ENCODE data around the gene SNX9.
"Not testable (repeated sequence)": the region's sequence is repeated elsewhere in the genome, so short reads cannot be mapped to it uniquely, and the experiment has no call there.

SNX9 gene

GRCh38 chr6:157795841-157796240, 27.2 kb upstream of the SNX9 start:
- H3K4me1 ChIP-seq (ENCODE audit: control insufficient read depth, low read depth, low read length): no peaks in the 10 kb centered on the region
- H2BK120ac ChIP-seq (ENCODE audit: low read depth, low read length): no peak overlapping the region
- H4K8ac ChIP-seq (ENCODE audit: low read depth, low read length): no peak overlapping the region
- WGBS (ENCODE audit: extremely low coverage, insufficient coverage, low lambda C conversion rate): no CpG with 5 or more reads among the region's 6 CpGs
- H2AK5ac ChIP-seq (ENCODE audit: low read length): no peak overlapping the region
- H3K79me2 ChIP-seq (ENCODE audit: control insufficient read depth, insufficient read depth, low read length): no peaks in the 10 kb centered on the region
- no peak overlapping the region for H4K5ac ChIP-seq (ENCODE audit: low read length)
- no peaks in the 10 kb centered on the region for H3K79me1 ChIP-seq (ENCODE audit: low read length)
- H3K4me3 ChIP-seq (ENCODE audit: low read length): no peak overlapping the region
- no peak for DNase-seq
- H3K23ac ChIP-seq (ENCODE audit: low read length): no peak overlapping the region
- H3K4me2 ChIP-seq (ENCODE audit: low read length): no peak overlapping the region
- H3K9ac ChIP-seq (ENCODE audit: low read length): no peak overlapping the region
- H2BK15ac ChIP-seq (replicated peaks; ENCODE audit: low read depth): no peak overlapping the region
- no peaks in the 10 kb centered on the region for H3K27me3 ChIP-seq (ENCODE audit: insufficient read depth, low read length, poor library complexity)
- H2BK5ac ChIP-seq (ENCODE audit: low read length): no peak overlapping the region
- no peaks in the 10 kb centered on the region for H3K36me3 ChIP-seq (ENCODE audit: control insufficient read depth, insufficient read depth, low read length)
- no peak overlapping the region for H3K4ac ChIP-seq (ENCODE audit: low read depth, low read length)
- H3K18ac ChIP-seq (ENCODE audit: low read length): no peak overlapping the region
- H3K56ac ChIP-seq (ENCODE audit: low read length): no peak overlapping the region
- H3K27ac ChIP-seq (ENCODE audit: low read depth, low read length): no peak overlapping the region

DNA sequence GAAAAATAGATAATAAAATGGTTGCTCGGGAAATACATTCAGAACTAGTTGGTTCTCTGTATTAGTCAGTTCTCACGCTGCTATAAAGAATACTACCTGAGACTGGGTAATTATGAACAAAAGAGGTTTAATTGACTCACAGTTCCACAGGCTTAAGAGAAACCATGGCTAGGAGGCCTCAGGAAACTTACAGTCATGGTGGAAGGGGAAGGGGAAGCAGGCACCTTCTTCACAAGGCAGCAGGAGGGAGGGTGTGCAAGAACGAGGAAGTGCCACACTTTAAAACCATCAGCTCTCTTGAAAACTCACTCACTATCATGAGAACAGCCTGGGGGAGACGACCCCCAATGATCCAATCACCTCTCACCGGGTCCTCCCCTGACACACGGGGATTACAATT, 24.2 kb upstream of the SNX9 start:
- Histone ChIP-seq H3K4me2 (ENCODE audit: low read length) (no peak overlapping the region), H2BK5ac (ENCODE audit: low read length) (no peak overlapping the region), H3K79me2 (ENCODE audit: control insufficient read depth, insufficient read depth, low read length) (no peaks in the 10 kb centered on the region), H3K36me3 (ENCODE audit: control insufficient read depth, insufficient read depth, low read length) (no peaks in the 10 kb centered on the region), H2BK15ac (replicated peaks; ENCODE audit: low read depth) (no peak overlapping the region), H3K18ac (ENCODE audit: low read length) (no peak overlapping the region), H4K5ac (ENCODE audit: low read length) (no peak overlapping the region), H3K27ac (ENCODE audit: low read depth, low read length) (no peak overlapping the region), H3K4me3 (ENCODE audit: low read length) (no peak overlapping the region), H2BK120ac (ENCODE audit: low read depth, low read length) (no peak overlapping the region), H4K8ac (ENCODE audit: low read depth, low read length) (no peak overlapping the region), H3K23ac (ENCODE audit: low read length) (no peak overlapping the region), H2AK5ac (ENCODE audit: low read length) (no peak overlapping the region), H3K4ac (ENCODE audit: low read depth, low read length) (no peak overlapping the region), H3K4me1 (ENCODE audit: control insufficient read depth, low read depth, low read length) (no peaks in the 10 kb centered on the region), H3K27me3 (ENCODE audit: insufficient read depth, low read length, poor library complexity) (no peaks in the 10 kb centered on the region), H3K9ac (ENCODE audit: low read length) (no peak overlapping the region), H3K79me1 (ENCODE audit: low read length) (no peaks in the 10 kb centered on the region), H3K56ac (ENCODE audit: low read length) (no peak overlapping the region)
- no CpG with 5 or more reads among the region's 6 CpGs for WGBS (ENCODE audit: extremely low coverage, insufficient coverage, low lambda C conversion rate)
- DNase-seq: no peak

GRCh38 chr6:157799561-157799960, 23.5 kb upstream of the SNX9 start:
- not testable (repeated sequence) for H3K4me2 ChIP-seq (ENCODE audit: low read length); H3K27ac ChIP-seq (ENCODE audit: low read depth, low read length); H4K5ac ChIP-seq (ENCODE audit: low read length); H3K27me3 ChIP-seq (ENCODE audit: insufficient read depth, low read length, poor library complexity); H3K79me2 ChIP-seq (ENCODE audit: control insufficient read depth, insufficient read depth, low read length); H3K4ac ChIP-seq (ENCODE audit: low read depth, low read length); H4K8ac ChIP-seq (ENCODE audit: low read depth, low read length); DNase-seq; H3K56ac ChIP-seq (ENCODE audit: low read length); H2BK120ac ChIP-seq (ENCODE audit: low read depth, low read length); H3K4me3 ChIP-seq (ENCODE audit: low read length); H3K18ac ChIP-seq (ENCODE audit: low read length); H3K79me1 ChIP-seq (ENCODE audit: low read length); H3K36me3 ChIP-seq (ENCODE audit: control insufficient read depth, insufficient read depth, low read length); H2AK5ac ChIP-seq (ENCODE audit: low read length); H2BK5ac ChIP-seq (ENCODE audit: low read length); H3K9ac ChIP-seq (ENCODE audit: low read length); H2BK15ac ChIP-seq (replicated peaks; ENCODE audit: low read depth); H3K23ac ChIP-seq (ENCODE audit: low read length); H3K4me1 ChIP-seq (ENCODE audit: control insufficient read depth, low read depth, low read length)
- no CpG with 5 or more reads among the region's 3 CpGs for WGBS (ENCODE audit: extremely low coverage, insufficient coverage, low lambda C conversion rate)

DNA sequence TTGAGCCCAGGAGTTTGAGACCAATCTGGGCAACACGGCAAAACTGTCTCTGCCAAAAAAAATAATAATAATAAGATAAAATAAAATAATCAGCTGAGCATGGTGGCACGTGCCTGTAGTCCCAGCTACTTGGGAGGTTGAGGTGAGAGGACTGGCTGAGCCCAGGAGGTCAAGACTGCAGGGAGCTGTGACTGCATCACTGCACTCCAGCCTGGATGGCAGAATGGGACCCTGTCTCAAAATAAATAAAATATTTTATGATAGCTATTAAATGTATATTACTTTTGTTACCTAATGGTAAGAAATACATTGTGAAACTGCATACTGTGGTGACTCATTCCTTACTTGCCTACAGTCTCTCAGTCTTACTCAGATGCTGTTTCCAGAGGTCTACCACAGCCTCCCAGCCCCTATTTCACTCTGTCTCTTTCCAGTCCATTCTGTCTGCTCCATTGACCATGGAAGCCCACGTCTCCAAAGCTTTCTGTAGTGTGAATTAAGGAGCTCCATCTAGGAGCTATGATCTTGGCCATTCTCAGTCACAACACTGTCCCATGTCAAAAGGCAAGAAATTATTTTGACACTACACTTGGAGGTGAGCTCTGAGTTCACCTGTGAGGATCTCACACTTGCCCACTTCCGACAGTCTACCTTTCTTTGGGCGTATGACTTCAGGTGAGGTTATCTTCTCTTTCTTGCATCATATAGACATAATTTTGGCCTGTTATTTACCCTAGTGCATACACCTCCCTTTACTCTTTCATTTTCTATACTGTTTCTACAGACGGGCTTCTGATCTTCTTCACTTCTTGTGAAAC, 22.4 kb upstream of the SNX9 start:
- no peak overlapping the region for H3K56ac ChIP-seq (ENCODE audit: low read length)
- no CpG with 5 or more reads among the region's 6 CpGs for WGBS (ENCODE audit: extremely low coverage, insufficient coverage, low lambda C conversion rate)

DNA sequence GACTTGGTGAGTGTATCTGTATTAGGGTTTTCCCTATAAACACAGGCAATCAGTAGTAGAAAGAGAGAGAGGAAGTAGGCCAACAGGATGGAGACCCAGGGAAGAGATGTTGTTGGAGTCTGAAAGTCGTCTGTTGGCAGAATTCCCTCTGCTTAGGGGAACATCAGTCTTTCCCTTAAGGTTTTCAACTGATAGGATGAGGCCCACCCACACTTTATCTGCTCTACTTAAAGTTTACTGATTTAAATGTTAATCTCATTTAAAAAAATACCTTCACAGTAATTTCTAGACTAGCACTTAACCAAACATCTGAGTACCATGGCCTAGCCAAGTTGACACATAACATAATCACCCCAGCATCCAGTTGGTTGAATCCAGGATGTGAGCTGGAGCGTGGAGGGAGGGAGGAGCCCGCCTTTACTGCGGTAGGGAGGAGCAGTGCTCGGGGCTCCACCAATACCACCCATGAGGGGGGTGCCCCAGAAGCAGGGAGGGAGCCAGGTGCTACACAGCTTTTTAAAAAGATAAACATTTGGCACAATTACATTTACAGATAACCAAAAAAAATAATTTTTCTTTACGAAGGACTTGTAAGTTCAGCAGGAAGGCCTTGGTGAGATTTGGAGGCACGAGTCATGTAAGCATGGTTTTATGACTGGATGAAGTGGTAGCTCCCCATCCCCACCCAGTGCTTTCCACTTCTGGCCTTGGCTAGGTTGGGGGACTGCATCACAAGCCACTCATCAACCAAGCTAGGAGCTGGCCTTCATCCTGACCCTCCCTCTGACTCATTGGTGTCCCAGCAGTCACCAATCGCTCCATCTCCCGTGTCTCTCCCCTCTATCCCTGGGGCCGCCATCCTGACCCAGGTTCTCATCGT, 18.4 kb upstream of the SNX9 start:
- no CpG with 5 or more reads among the region's 11 CpGs for WGBS (ENCODE audit: extremely low coverage, insufficient coverage, low lambda C conversion rate)
- no peaks in the 10 kb centered on the region for H3K79me2 ChIP-seq (ENCODE audit: control insufficient read depth, insufficient read depth, low read length)
- H3K27ac ChIP-seq (ENCODE audit: low read depth, low read length): no peak overlapping the region
- no peak overlapping the region for H2AK5ac ChIP-seq (ENCODE audit: low read length)
- no peak overlapping the region for H3K23ac ChIP-seq (ENCODE audit: low read length)
- H2BK120ac ChIP-seq (ENCODE audit: low read depth, low read length): no peak overlapping the region
- no peak overlapping the region for H3K56ac ChIP-seq (ENCODE audit: low read length)
- no peak overlapping the region for H3K4me2 ChIP-seq (ENCODE audit: low read length)
- H3K18ac ChIP-seq (ENCODE audit: low read length): no peak overlapping the region
- H2BK5ac ChIP-seq (ENCODE audit: low read length): no peak overlapping the region
- H3K36me3 ChIP-seq (ENCODE audit: control insufficient read depth, insufficient read depth, low read length): no peaks in the 10 kb centered on the region
- H4K8ac ChIP-seq (ENCODE audit: low read depth, low read length): no peak overlapping the region
- H3K79me1 ChIP-seq (ENCODE audit: low read length): no peaks in the 10 kb centered on the region
- H3K4ac ChIP-seq (ENCODE audit: low read depth, low read length): no peak overlapping the region
- no peak overlapping the region for H3K9ac ChIP-seq (ENCODE audit: low read length)
- no peak overlapping the region for H4K5ac ChIP-seq (ENCODE audit: low read length)
- no peaks in the 10 kb centered on the region for H3K27me3 ChIP-seq (ENCODE audit: insufficient read depth, low read length, poor library complexity)
- DNase-seq: no peak
- no peaks in the 10 kb centered on the region for H3K4me1 ChIP-seq (ENCODE audit: control insufficient read depth, low read depth, low read length)
- no peak overlapping the region for H2BK15ac ChIP-seq (replicated peaks; ENCODE audit: low read depth)
- H3K4me3 ChIP-seq (ENCODE audit: low read length): no peak overlapping the region

More for the DNA sequence above, 22.4 kb upstream of the SNX9 start:
- H3K4me2 ChIP-seq (ENCODE audit: low read length): no peak overlapping the region
- H3K36me3 ChIP-seq (ENCODE audit: control insufficient read depth, insufficient read depth, low read length): no peaks in the 10 kb centered on the region
- no peaks in the 10 kb centered on the region for H3K79me2 ChIP-seq (ENCODE audit: control insufficient read depth, insufficient read depth, low read length)
- H2AK5ac ChIP-seq (ENCODE audit: low read length): no peak overlapping the region
- H3K4ac ChIP-seq (ENCODE audit: low read depth, low read length): no peak overlapping the region
- H2BK120ac ChIP-seq (ENCODE audit: low read depth, low read length): no peak overlapping the region
- no peak overlapping the region for H3K27ac ChIP-seq (ENCODE audit: low read depth, low read length)
- H3K18ac ChIP-seq (ENCODE audit: low read length): no peak overlapping the region
- H4K5ac ChIP-seq (ENCODE audit: low read length): no peak overlapping the region
- no peaks in the 10 kb centered on the region for H3K4me1 ChIP-seq (ENCODE audit: control insufficient read depth, low read depth, low read length)
- no peak overlapping the region for H2BK5ac ChIP-seq (ENCODE audit: low read length)
- no peak overlapping the region for H4K8ac ChIP-seq (ENCODE audit: low read depth, low read length)
- no peaks in the 10 kb centered on the region for H3K27me3 ChIP-seq (ENCODE audit: insufficient read depth, low read length, poor library complexity)
- no peak overlapping the region for H3K4me3 ChIP-seq (ENCODE audit: low read length)
- no peak overlapping the region for H3K9ac ChIP-seq (ENCODE audit: low read length)
- no peak overlapping the region for H2BK15ac ChIP-seq (replicated peaks; ENCODE audit: low read depth)
- no peaks in the 10 kb centered on the region for H3K79me1 ChIP-seq (ENCODE audit: low read length)
- no peak overlapping the region for H3K23ac ChIP-seq (ENCODE audit: low read length)
- DNase-seq: no peak
